GM21576 (cell line): ENCODE results near the gene CELSR3.

Source experiments
- ATAC-seq: cut with Tn5 transposase; IDR thresholded peaks from one replicate; pipeline ENCODE4 v1.9.1; 2021; ENCODE audit warnings: mild to moderate bottlenecking, moderate library complexity; ENCODE audit not compliant: unreplicated experiment

The CELSR3 gene

GRCh38 chr3:48662753-48663488, at the start of gene CELSR3:
Gene CELSR3 (minus strand): TSS chr3:48662886. CDS start chr3:48662634, 252 bp downstream.
- no peak for ATAC-seq

GRCh38 chr3:48711727-48712126, 49.0 kb upstream of the CELSR3 start:
- ATAC-seq, result no peak

GRCh38 chr3:48709051-48709461, 46.4 kb upstream of the CELSR3 start:
- ATAC-seq, result no peak

GRCh38 chr3:48708481-48708889, 45.8 kb upstream of the CELSR3 start:
- ATAC-seq, result no peak

- no peak for ATAC-seq
Observed at GRCh38 chr3:48707157-48707556, 44.5 kb upstream of the CELSR3 start.

GRCh38 chr3:48702320-48702920, 39.7 kb upstream of the CELSR3 start:
- ATAC-seq, result no peak

GRCh38 chr3:48700731-48701405, 38.2 kb upstream of the CELSR3 start:
- no peak for ATAC-seq

GRCh38 chr3:48698891-48699290, 36.2 kb upstream of the CELSR3 start:
- ATAC-seq, result no peak

GRCh38 chr3:48697952-48698351, 35.3 kb upstream of the CELSR3 start:
- ATAC-seq, result no peak

GRCh38 chr3:48696601-48697000, 33.9 kb upstream of the CELSR3 start:
- ATAC-seq, result no peak

- ATAC-seq, result no peak
Observed at GRCh38 chr3:48696156-48696555, 33.5 kb upstream of the CELSR3 start.

- no peak for ATAC-seq
Observed at GRCh38 chr3:48695393-48695753, 32.7 kb upstream of the CELSR3 start.

GRCh38 chr3:48694610-48695392, 32.1 kb upstream of the CELSR3 start:
- no peak for ATAC-seq

GRCh38 chr3:48693826-48694225, 31.1 kb upstream of the CELSR3 start:
- no peak for ATAC-seq

GRCh38 chr3:48692551-48692950, 29.9 kb upstream of the CELSR3 start:
- ATAC-seq, result no peak

GRCh38 chr3:48690846-48691458, 28.3 kb upstream of the CELSR3 start:
- no peak for ATAC-seq

- ATAC-seq, result no peak
Observed at GRCh38 chr3:48689384-48689783, 26.7 kb upstream of the CELSR3 start.

- ATAC-seq, result no peak
Observed at GRCh38 chr3:48688737-48689075, 26.0 kb upstream of the CELSR3 start.

- ATAC-seq, result no peak
Observed at GRCh38 chr3:48688032-48688736, 25.5 kb upstream of the CELSR3 start.

GRCh38 chr3:48687220-48687678, 24.6 kb upstream of the CELSR3 start:
- ATAC-seq, result no peak
